Renal cortical epithelial cell (primary cell): ENCODE data around the gene SCN2B. TPM values are rescaled to one million over a fixed set of nuclear protein-coding genes. Genes with fewer than 3 reads are reported as not detected.

ENCODE experiments used
- DNase-seq: peaks from one replicate; pipeline ENCODE4 v3.0.0-alpha.2; 2011; ENCODE audit warnings: low read depth
- total RNA-seq: library from RNA; depleted of rRNA; stranded (reverse); fragments of >200 nt; gene quantifications from 2 replicates; pipeline ENCODE4 v1.2.3, GENCODE V29; 2014

Gene SCN2B
- total RNA-seq, 1 donor from 2014 or later, result 1.2 TPM

GRCh38 chr11:118135051-118135795 is 41.2 kb downstream of the SCN2B start:
- no peak for DNase-seq

GRCh38 chr11:118133816-118134215 is 42.6 kb downstream of the SCN2B start:
- no peak for DNase-seq

- no peak for DNase-seq
These were observed 43.9 kb downstream of the SCN2B start for GRCh38 chr11:118132385-118133151.

GRCh38 chr11:118129471-118130172 is 46.8 kb downstream of the SCN2B start:
- no peak for DNase-seq

GRCh38 chr11:118128721-118129470 is 47.5 kb downstream of the SCN2B start:
- no peak for DNase-seq

GRCh38 chr11:118128310-118128709 is 48.1 kb downstream of the SCN2B start:
- no peak for DNase-seq

GRCh38 chr11:118126082-118126838 is 50.2 kb downstream of the SCN2B start:
- no peak for DNase-seq

- no peak for DNase-seq
These were observed 51.4 kb downstream of the SCN2B start for GRCh38 chr11:118124929-118125535.

- no peak for DNase-seq
These were observed 55.6 kb downstream of the SCN2B start for GRCh38 chr11:118120793-118121192.

- DNase-seq, result no peak
These were observed 58.4 kb downstream of the SCN2B start for GRCh38 chr11:118117790-118118601.

- DNase-seq, result no peak
These were observed 61.4 kb downstream of the SCN2B start for GRCh38 chr11:118115048-118115447.

GRCh38 chr11:118114266-118114665 is 62.2 kb downstream of the SCN2B start:
- DNase-seq, result no peak

- DNase-seq, result no peak
These were observed 63.6 kb downstream of the SCN2B start for GRCh38 chr11:118112711-118113430.

Other genes with a start within 250 kb of the SCN2B start
- gene TMPRSS13, start 247.2 kb downstream of the SCN2B start, total RNA-seq, result 0.17 TPM in 1 of 2 replicates, not detected in the other
- gene IL10RA, start 190.2 kb downstream of the SCN2B start, total RNA-seq, result 0.52 and 0.60 TPM in 2 replicates
- 2.4 and 29.2 TPM in 2 replicates for gene TMPRSS4, start 99.6 kb downstream of the SCN2B start, total RNA-seq
- gene SMIM35, start 89.7 kb downstream of the SCN2B start, total RNA-seq, result not detected in 2 replicates
- gene SCN4B, start 23.8 kb downstream of the SCN2B start, total RNA-seq, result 0.15 and 0.35 TPM in 2 replicates
- not detected in 2 replicates for gene JAML, start 48.4 kb upstream of the SCN2B start, total RNA-seq
- gene MPZL3, start 75.7 kb upstream of the SCN2B start, total RNA-seq, result 15.8 and 41.8 TPM in 2 replicates
- 28.6 and 53.3 TPM in 2 replicates for gene MPZL2, start 87.7 kb upstream of the SCN2B start, total RNA-seq
- gene CD3E, start 128.1 kb upstream of the SCN2B start, total RNA-seq, result not detected in 2 replicates
- not detected in 2 replicates for gene CD3D, start 166.1 kb upstream of the SCN2B start, total RNA-seq
- not detected in 2 replicates for gene CD3G, start 167.7 kb upstream of the SCN2B start, total RNA-seq
- 34.0 and 42.2 TPM in 2 replicates for gene UBE4A, start 183.0 kb upstream of the SCN2B start, total RNA-seq
- 43.4 and 56.4 TPM in 2 replicates for gene ATP5MG, start 225.0 kb upstream of the SCN2B start, total RNA-seq